Colonic mucosa (tissue), 4 donors: Measurements from ENCODE around the gene COL6A3. TPM values are rescaled to one million over a fixed set of nuclear protein-coding genes. Genes with fewer than 3 reads are reported as not detected.
A peak's percentile ranks its signal among the peaks of the same experiment; 100 is the strongest.

Experiments used
- DNase-seq: peaks from one replicate; pipeline ENCODE4 v3.0.0-alpha.2; 2020
- H3K27ac ChIP-seq: fragments of 200-600 bp; one replicate; pipeline ENCODE4 v1.8.0; 2021
- H3K27me3 ChIP-seq: fragments of 200-600 bp; one replicate; pipeline ENCODE4 v1.8.0; 2021
- H3K36me3 ChIP-seq: fragments of 200-600 bp; one replicate; pipeline ENCODE4 v1.8.0; 2021
- H3K4me1 ChIP-seq: fragments of 200-600 bp; one replicate; pipeline ENCODE4 v1.8.0; 2021; ENCODE audit warnings: mild to moderate bottlenecking
- H3K4me3 ChIP-seq: fragments of 200-600 bp; one replicate; pipeline ENCODE4 v1.8.0; 2021
- H3K9ac ChIP-seq, 2 donors: one replicate each; pipeline ENCODE4 v1.7.0; 2013; ENCODE audit warnings: control low read depth in 2 of 2, low read depth in 2 of 2, low read length in 2 of 2
- H3K9me3 ChIP-seq: fragments of 200-600 bp; one replicate; pipeline ENCODE4 v1.8.0; 2021
- intact Hi-C: fragments of 100-400 bp; cut with DNase I; formaldehyde crosslinking; loops from one replicate; pipeline ENCODE4 v1.14.1; 2022
- total RNA-seq, 2 donors: library from RNA; stranded (reverse); fragmentation: NEBNext Ultra II Directional in 1 of 2; extraction: Animal tissue kit (Norgen Biotek cat#: 25700) in 1 of 2; gene quantifications; one replicate each; pipeline ENCODE4 v1.2.1, GENCODE V29; 2021
- TF ChIP-seq, protein P1 (sequence below): fragments of 200-600 bp; IDR thresholded peaks from one replicate; pipeline ENCODE4 v1.8.0; 2022; ENCODE audit warnings: antibody characterized with exemption, mild to moderate bottlenecking
- donor health status: healthy.
- donor health status: DM: no; HTN: no; CAD: no.
- donor health status: DM: no; HTN: no; CAD: no.

COL6A3 gene
- total RNA-seq, 2 donors from 2014 or later = 28.4 to 80.9 TPM

DNA sequence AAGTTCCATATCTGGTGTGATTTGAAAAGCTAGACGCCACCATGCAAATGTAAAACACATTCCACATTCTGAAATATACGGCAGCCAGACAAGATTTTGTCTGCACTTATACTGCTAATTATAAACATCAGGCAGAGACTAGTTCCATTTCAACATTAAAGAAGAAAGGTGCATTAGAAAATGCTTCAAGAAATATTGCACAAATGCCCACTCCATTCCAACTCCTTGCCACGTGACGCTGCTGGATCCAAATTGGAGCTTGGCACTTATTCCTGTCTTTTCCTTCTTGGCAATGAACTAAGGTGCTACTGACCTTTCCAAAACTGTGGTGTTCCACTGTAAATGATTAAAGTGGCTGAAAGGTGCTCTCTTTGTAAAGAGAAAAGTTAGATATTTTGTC, 6.3 kb downstream of the COL6A3 start:
- no peaks in the 10 kb centered on the region for H3K36me3 ChIP-seq
- TF ChIP-seq, protein P1, sequence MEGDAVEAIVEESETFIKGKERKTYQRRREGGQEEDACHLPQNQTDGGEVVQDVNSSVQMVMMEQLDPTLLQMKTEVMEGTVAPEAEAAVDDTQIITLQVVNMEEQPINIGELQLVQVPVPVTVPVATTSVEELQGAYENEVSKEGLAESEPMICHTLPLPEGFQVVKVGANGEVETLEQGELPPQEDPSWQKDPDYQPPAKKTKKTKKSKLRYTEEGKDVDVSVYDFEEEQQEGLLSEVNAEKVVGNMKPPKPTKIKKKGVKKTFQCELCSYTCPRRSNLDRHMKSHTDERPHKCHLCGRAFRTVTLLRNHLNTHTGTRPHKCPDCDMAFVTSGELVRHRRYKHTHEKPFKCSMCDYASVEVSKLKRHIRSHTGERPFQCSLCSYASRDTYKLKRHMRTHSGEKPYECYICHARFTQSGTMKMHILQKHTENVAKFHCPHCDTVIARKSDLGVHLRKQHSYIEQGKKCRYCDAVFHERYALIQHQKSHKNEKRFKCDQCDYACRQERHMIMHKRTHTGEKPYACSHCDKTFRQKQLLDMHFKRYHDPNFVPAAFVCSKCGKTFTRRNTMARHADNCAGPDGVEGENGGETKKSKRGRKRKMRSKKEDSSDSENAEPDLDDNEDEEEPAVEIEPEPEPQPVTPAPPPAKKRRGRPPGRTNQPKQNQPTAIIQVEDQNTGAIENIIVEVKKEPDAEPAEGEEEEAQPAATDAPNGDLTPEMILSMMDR = no peak
- H3K27ac ChIP-seq = peak overlapping the region; percentile 42
- H3K27me3 ChIP-seq = no peaks in the 10 kb centered on the region
- no peaks in the 10 kb centered on the region for H3K9me3 ChIP-seq
- no peaks in the 10 kb centered on the region for H3K4me1 ChIP-seq
- no peak for DNase-seq
- intact Hi-C loops = no loop called here
- no peak overlapping the region for H3K4me3 ChIP-seq
- no peak overlapping the region for H3K9ac ChIP-seq

DNA sequence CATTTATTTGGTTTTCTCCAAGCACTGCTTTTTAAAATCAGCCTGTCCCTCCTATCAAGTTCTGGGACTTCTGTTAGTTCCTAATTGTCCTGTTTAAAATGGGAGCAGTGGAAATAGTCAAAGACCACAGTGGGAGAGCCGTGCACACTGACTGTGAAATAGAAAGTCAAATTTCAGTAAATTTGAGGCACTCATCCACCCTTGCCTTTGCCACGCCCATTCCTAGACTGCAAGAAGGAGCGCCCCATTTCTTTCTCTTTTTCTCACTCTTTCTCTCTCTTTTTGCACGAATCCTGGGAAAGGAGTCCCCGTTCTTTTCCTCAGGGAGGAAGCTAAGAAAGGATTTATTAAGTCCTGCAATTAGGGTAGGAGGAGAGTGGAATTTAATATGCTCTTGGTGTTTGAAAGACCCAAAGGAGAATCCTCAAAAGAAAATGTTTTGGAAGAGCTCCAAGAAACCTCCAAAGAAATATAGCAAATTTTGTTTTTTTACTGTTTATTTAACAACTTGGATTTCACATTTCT, 7.5 kb downstream of the COL6A3 start:
- Histone ChIP-seq H3K9ac (no peak overlapping the region), H3K27ac (no peak overlapping the region), H3K9me3 (no peaks in the 10 kb centered on the region), H3K27me3 (no peaks in the 10 kb centered on the region), H3K4me3 (no peak overlapping the region), H3K4me1 (no peaks in the 10 kb centered on the region), H3K36me3 (no peaks in the 10 kb centered on the region)
- no peak for DNase-seq
- TF ChIP-seq, protein P1 = no peak
- intact Hi-C loops = no loop called here

DNA sequence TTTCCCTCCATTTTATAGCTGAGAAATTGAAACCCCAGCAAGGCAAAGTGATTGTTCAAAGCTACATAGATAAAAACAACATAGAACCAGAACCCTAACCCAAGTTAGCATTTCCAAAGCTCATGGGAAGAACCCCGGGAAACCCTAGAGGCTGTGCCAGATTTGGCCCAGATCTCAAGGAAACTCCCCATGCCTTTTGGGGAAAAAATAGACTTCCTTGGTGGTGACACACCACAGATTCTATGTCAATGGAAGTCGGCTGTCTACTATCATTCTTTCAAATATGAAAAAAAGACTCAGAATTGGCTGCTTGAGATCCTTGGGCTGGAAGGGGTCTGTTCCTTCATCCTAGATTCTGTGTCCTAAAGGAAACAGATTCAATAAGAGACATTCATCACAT, 8.4 kb downstream of the COL6A3 start:
- Histone ChIP-seq H3K9me3 (no peaks in the 10 kb centered on the region), H3K27ac (no peak overlapping the region), H3K27me3 (no peaks in the 10 kb centered on the region), H3K36me3 (no peaks in the 10 kb centered on the region), H3K4me3 (no peak overlapping the region), H3K4me1 (no peaks in the 10 kb centered on the region), H3K9ac (no peak overlapping the region)
- DNase-seq = no peak
- TF ChIP-seq, protein P1 = no peak
- intact Hi-C loops = no loop called here

DNA sequence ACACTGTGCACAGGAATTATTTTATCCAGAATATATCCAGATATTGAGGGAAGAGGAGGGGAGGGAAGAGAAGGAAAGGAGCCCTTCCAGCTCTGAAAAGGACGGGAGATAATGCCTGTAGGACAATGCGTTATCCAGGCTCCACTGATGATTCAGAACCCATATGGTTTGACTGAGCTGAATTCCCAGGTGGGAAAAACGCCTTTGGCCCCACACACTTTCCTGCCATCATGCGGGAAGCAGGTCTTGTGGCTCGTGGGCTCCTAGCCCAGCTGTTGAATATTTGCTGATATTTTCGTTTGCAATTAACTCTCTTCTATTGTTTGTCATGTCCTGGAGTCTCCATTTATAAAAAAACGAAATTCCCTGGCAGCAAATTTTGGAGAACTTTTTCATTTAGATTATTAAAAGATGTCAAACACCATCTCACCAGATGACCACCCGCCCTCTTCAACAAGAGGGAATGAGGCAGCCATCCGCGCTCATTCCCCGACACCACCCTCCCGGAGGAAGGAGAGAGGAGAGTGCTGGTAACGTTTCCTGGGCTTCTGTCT, 8.9 kb downstream of the COL6A3 start:
- intact Hi-C loops = no loop called here
- no peaks in the 10 kb centered on the region for H3K27me3 ChIP-seq
- no peak overlapping the region for H3K4me3 ChIP-seq
- no peaks in the 10 kb centered on the region for H3K36me3 ChIP-seq
- no peak for DNase-seq
- no peak overlapping the region for H3K9ac ChIP-seq
- TF ChIP-seq, protein P1 = no peak
- H3K4me1 ChIP-seq = no peaks in the 10 kb centered on the region
- no peaks in the 10 kb centered on the region for H3K9me3 ChIP-seq
- no peak overlapping the region for H3K27ac ChIP-seq

DNA sequence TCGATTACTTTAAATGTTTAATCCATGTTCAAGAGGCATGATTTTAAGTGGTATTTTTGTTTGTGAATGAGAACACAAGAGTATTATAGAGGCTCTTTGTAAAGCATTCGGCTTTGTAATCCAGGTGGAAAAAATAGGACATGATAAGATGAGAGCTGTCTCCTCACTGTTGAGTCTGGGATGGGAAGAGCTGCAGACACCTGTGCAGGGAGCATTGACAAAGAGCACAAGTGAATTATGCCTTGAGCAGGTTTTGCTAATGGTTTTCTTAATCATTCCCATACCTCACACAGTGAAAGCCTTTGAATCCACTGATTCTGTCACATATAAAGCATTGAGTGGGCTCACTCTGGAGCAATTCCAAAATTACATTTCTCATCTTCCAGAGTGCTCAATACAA, 9.6 kb downstream of the COL6A3 start:
- Histone ChIP-seq H3K4me3 (no peak overlapping the region), H3K4me1 (no peaks in the 10 kb centered on the region), H3K27ac (no peak overlapping the region), H3K9ac (no peak overlapping the region), H3K9me3 (no peaks in the 10 kb centered on the region), H3K36me3 (no peaks in the 10 kb centered on the region), H3K27me3 (no peaks in the 10 kb centered on the region)
- TF ChIP-seq, protein P1 = no peak
- intact Hi-C loops = no loop called here
- DNase-seq = no peak
